Measurements from ENCODE around the gene FOXD4L4. TPM values are rescaled to one million over a fixed set of nuclear protein-coding genes. Genes with fewer than 3 reads are reported as not detected.
"Not testable (repeated sequence)": the region's sequence is repeated elsewhere in the genome, so short reads cannot be mapped to it uniquely, and the experiment has no call there.

The FOXD4L4 gene
- total RNA-seq = not detected in 2 replicates

GRCh38 chr9:65737096-65737564 lies at the start of gene FOXD4L4:
TSS of gene FOXD4L4 (plus strand) at chr9:65737146. CDS start at chr9:65737146, 0 bp downstream.
- H3K4me3 ChIP-seq (ENCODE audit: low read depth, low read length); DNase-seq (ENCODE audit: low read depth): not testable (repeated sequence)

- H3K4me3 ChIP-seq (ENCODE audit: low read depth, low read length); DNase-seq (ENCODE audit: low read depth): not testable (repeated sequence)
Observed at GRCh38 chr9:65703550-65703949, 33.4 kb upstream of the FOXD4L4 start.

DNA sequence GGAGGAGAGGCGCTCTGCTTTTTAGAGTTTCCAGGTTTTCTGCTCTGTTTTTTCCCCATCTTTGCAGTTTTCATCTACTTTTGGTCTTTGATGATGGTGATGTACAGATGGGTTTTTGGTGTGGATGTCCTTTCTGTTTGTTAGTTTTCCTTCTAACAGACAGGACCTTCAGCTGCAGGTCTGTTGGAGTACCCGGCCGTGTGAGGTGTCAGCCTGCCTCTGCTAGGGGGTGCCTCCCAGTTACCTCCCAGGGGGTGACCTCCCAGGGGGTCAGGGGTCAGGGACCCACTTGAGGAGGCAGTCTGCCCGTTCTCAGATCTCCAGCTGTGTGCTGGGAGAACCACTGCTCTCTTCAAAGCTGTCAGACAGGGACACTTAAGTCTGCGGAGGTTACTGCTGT lies 22.5 kb upstream of the FOXD4L4 start:
- H3K4me3 ChIP-seq (ENCODE audit: low read depth, low read length); DNase-seq (ENCODE audit: low read depth): not testable (repeated sequence)

DNA sequence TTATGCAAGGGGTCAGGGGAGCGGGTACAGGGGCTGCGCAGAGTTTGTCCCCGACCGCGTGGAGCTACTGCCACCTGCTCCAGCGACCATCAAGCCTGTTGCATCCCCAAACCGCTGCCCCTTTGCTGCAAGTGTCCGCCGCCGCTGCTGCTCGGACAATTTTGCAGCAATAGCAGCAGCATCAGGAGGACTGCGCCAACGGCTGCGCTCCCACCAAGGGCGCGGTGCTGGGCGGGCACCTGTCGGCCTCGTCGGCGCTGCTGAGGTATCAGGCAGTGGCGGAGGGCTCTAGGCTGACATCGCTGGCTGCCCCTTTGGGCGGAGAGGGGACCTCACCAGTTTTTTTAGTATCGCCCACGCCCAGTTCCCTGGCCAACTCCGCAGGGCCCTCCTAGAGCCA lies 1.2 kb downstream of the FOXD4L4 start:
- H3K4me3 ChIP-seq (ENCODE audit: low read depth, low read length); DNase-seq (ENCODE audit: low read depth): not testable (repeated sequence)

Other genes starting within 250 kb of the FOXD4L4 start
- gene ZNG1E, start 61.2 kb upstream of the FOXD4L4 start, total RNA-seq = 34.9 and 35.6 TPM in 2 replicates

Measured in epithelial cell of proximal tubule (primary cell).